Measurements from ENCODE around the gene MLEC. TPM values are rescaled to one million over a fixed set of nuclear protein-coding genes. Genes with fewer than 3 reads are reported as not detected.
"Not testable (repeated sequence)": the region's sequence is repeated elsewhere in the genome, so short reads cannot be mapped to it uniquely, and the experiment has no call there.

The MLEC gene
- polyA plus RNA-seq, 1 experiment: 34.3 TPM

DNA sequence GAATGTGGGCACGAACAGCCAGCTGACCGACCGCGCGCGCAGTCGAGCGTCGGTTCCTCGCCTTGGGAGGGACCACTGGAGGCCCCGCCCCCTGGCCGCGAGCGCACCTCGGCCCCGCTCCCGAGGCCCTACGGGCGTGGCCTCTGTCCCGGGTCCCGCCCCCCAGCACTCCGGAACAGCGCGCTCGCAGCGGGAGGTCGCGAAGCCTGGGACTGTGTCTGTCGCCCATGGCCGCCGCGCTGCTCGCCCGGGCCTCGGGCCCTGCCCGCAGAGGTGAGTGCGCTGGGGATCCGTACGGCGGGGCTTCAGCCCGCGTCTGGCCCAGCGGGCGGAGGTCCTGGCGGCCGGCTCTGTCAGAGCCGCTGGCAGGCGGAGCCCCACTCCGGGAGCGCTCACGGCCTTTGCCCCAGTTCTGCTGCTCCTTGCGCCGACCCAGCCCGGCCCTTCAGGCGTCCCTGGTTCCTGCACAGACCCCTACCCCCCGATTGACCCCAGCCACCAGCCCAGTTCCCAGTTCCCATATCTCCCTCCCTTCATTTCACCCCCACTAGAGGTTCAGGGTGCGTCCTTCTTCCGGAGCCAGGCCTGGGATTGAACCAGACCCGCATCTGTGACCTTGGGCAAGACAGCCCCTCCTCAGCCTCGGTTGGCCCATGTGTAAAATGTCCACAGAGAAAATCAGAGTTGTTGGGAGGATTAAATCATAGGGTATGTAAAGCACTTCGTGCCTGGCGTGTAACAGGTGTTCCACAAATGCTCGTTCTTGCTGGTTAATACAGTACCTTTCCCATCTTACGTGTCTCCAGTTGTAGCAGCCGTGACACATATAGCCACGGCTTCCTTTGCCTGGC, 38.9 kb downstream of the MLEC start, which contains the start of gene ACADS:
ACADS (plus strand) TSS at position 168 of the 851 bp plus-strand sequence; CDS start at position 228, 60 bp downstream.
- Histone ChIP-seq H3K27me3 (ENCODE audit: control insufficient read depth, insufficient read depth, low read length) (no peaks in the 10 kb centered on the region), H3K4me3 (ENCODE audit: low read depth, low read length) (peak within 1 kb of the TSS; percentile 55), H3K36me3 (ENCODE audit: control insufficient read depth, insufficient read depth, low read length) (peaks cover 10% of the 10 kb centered on the region)
- DNase-seq (ENCODE audit: low read depth): peak; percentile 16
- TF ChIP-seq, protein P1, sequence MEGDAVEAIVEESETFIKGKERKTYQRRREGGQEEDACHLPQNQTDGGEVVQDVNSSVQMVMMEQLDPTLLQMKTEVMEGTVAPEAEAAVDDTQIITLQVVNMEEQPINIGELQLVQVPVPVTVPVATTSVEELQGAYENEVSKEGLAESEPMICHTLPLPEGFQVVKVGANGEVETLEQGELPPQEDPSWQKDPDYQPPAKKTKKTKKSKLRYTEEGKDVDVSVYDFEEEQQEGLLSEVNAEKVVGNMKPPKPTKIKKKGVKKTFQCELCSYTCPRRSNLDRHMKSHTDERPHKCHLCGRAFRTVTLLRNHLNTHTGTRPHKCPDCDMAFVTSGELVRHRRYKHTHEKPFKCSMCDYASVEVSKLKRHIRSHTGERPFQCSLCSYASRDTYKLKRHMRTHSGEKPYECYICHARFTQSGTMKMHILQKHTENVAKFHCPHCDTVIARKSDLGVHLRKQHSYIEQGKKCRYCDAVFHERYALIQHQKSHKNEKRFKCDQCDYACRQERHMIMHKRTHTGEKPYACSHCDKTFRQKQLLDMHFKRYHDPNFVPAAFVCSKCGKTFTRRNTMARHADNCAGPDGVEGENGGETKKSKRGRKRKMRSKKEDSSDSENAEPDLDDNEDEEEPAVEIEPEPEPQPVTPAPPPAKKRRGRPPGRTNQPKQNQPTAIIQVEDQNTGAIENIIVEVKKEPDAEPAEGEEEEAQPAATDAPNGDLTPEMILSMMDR (IDR thresholded peaks at IDR 0.05; ENCODE audit: insufficient read depth, low read depth, low read length): no peak
- ChIA-PET CTCF (interaction anchor here (0.6 to 1.0 kb wide), 2 partner anchors 28 to 79 kb away, joined by 3 to 4 read pairs; no protein-coding TSS in a partner anchor), POLR2A (interaction anchor here (0.5 kb wide), 1 partner anchor 24 kb away, joined by 4 read pairs; no protein-coding TSS in a partner anchor)

DNA sequence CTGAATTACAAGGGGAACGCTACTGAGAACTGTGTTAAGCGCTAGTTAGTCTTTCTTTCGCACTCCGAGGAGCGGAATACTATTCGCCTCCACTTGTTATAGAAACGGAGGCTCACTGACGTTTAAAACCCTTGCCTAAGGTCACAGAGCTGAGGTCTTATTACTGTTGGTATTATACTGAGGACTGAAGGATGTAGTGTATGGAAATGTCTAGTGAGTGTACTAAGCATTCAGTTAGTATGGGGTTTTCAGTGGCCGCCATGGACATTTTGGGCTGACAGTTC, 39.5 kb downstream of the MLEC start:
- TF ChIP-seq, protein P1 (IDR thresholded peaks at IDR 0.05; ENCODE audit: insufficient read depth, low read depth, low read length): no peak
- Histone ChIP-seq H3K4me3 (ENCODE audit: low read depth, low read length) (no peak overlapping the region; the same call in 1 of the 2 replicates), H3K27me3 (ENCODE audit: control insufficient read depth, insufficient read depth, low read length) (no peaks in the 10 kb centered on the region), H3K36me3 (ENCODE audit: control insufficient read depth, insufficient read depth, low read length) (peaks cover 7% of the 10 kb centered on the region)
- POLR2A ChIA-PET: no interaction called here
- CTCF ChIA-PET: no interaction called here
- no peak for DNase-seq (ENCODE audit: low read depth)

DNA sequence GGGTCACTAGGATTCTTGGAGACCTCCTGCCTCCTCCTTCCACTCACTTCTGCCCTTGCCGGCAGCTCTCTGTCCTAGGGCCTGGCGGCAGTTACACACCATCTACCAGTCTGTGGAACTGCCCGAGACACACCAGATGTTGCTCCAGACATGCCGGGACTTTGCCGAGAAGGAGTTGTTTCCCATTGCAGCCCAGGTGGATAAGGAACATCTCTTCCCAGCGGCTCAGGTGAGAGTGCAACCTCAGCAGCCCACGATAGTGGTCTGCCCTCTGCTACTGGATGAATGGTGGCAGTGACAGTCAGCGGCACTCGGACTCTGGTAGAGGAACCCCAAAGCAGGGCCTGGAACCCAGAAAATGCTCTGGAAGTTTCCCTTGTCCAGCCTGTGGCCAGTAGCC, 40.0 kb downstream of the MLEC start:
- Histone ChIP-seq H3K27me3 (ENCODE audit: control insufficient read depth, insufficient read depth, low read length) (no peaks in the 10 kb centered on the region), H3K36me3 (ENCODE audit: control insufficient read depth, insufficient read depth, low read length) (peaks cover 3% of the 10 kb centered on the region), H3K4me3 (ENCODE audit: low read depth, low read length) (no peak overlapping the region)
- TF ChIP-seq, protein P1 (IDR thresholded peaks at IDR 0.05; ENCODE audit: insufficient read depth, low read depth, low read length): no peak
- ChIA-PET CTCF (no interaction called here), POLR2A (no interaction called here)
- DNase-seq (ENCODE audit: low read depth): no peak

DNA sequence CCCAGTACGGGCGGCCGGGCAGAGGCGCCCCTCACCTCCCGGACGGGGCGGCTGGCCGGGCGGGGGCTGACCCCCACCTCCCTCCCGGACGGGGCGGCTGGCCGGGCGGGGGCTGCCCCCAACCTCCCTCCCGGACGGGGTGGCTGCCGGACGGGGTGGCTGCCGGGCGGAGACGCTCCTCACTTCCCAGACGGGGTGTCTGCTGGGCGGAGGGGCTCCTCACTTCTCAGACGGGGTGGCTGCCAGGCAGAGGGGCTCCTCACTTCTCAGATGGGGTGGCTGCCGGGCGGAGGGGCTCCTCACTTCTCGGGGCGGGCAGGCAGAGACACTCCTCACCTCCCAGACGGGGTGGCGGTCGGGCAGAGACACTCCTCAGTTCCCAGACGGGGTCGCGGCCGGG, 45.2 kb downstream of the MLEC start:
- POLR2A ChIA-PET; CTCF ChIA-PET; H3K4me3 ChIP-seq (ENCODE audit: low read depth, low read length); H3K27me3 ChIP-seq (ENCODE audit: control insufficient read depth, insufficient read depth, low read length); DNase-seq (ENCODE audit: low read depth); H3K36me3 ChIP-seq (ENCODE audit: control insufficient read depth, insufficient read depth, low read length): not testable (repeated sequence)

DNA sequence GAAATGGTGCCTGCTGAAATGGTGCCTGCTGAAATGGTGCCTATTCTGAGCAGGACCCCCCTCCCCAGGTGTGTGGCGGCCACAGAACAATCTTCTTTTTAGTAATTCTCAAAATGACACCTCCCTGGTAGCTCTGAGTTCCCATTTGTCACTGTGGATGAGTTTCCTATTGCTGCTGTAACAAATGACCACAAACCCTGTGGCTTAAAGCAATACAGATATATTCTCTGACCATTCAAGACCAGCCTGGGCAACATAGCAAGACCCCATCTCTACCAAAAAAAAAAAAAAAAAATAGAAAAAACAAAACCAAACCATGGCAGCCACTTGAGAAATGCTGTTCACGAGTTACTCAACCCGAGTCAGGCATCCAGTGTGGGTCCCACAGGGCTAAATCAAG, 46.6 kb downstream of the MLEC start:
- ChIA-PET POLR2A (no interaction called here), CTCF (no interaction called here)
- no peak overlapping the region for H3K4me3 ChIP-seq (ENCODE audit: low read depth, low read length)
- H3K36me3 ChIP-seq (ENCODE audit: control insufficient read depth, insufficient read depth, low read length): peaks cover 4% of the 10 kb centered on the region
- no peaks in the 10 kb centered on the region for H3K27me3 ChIP-seq (ENCODE audit: control insufficient read depth, insufficient read depth, low read length)
- TF ChIP-seq, protein P1 (IDR thresholded peaks at IDR 0.05; ENCODE audit: insufficient read depth, low read depth, low read length): no peak
- no peak for DNase-seq (ENCODE audit: low read depth)

DNA sequence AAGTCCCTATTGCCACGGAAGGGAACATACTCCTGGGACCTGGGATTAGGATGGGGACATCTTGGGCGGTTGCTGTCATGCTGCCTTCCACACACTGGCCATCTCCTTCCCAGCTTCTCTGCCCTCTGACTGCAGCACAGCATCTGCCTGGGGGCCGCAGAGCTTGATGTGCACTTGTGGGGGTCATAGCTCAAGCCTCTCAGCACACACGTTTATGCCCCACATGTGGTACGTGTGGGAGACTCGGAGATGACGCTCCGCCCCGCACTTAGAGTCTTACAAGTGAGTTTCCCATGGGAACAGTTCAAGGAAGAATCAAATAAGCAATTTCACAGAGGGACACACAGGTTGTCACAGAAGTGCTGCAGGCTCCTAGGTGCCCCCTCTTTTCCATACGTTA, 47.3 kb downstream of the MLEC start:
- TF ChIP-seq, protein P1 (IDR thresholded peaks at IDR 0.05; ENCODE audit: insufficient read depth, low read depth, low read length): no peak
- H3K36me3 ChIP-seq (ENCODE audit: control insufficient read depth, insufficient read depth, low read length): peaks cover 5% of the 10 kb centered on the region
- no peaks in the 10 kb centered on the region for H3K27me3 ChIP-seq (ENCODE audit: control insufficient read depth, insufficient read depth, low read length)
- ChIA-PET POLR2A (no interaction called here), CTCF (no interaction called here)
- H3K4me3 ChIP-seq (ENCODE audit: low read depth, low read length): no peak overlapping the region
- DNase-seq (ENCODE audit: low read depth): no peak
